Measurements from ENCODE around the gene SLC25A10. TPM values are rescaled to one million over a fixed set of nuclear protein-coding genes. Genes with fewer than 3 reads are reported as not detected.

SLC25A10 gene
- total RNA-seq, 1 experiment from 2014 or later = 30.9 TPM

GRCh38 chr17:81734405-81735263 is 22.6 kb downstream of the SLC25A10 start:
- no peak overlapping the region for H3K23ac ChIP-seq (ENCODE audit: insufficient read length, low read depth, low read length)
- H2BK20ac ChIP-seq (ENCODE audit: low read depth, low read length, poor library complexity, severe bottlenecking) = no peak overlapping the region
- DNase-seq = no peak
- no peaks in the 10 kb centered on the region for H3K27me3 ChIP-seq (ENCODE audit: insufficient read depth, low read length)
- WGBS (ENCODE audit: extremely low coverage, insufficient read length, low lambda C conversion rate) = no CpG with 5 or more reads among the region's 35 CpGs
- no peak for TF ChIP-seq CTCF (conservative IDR thresholded peaks at IDR 0.05)
- H3K27me3 Mint-ChIP-seq (ENCODE audit: low read depth) = peaks cover 18% of the 10 kb centered on the region
- no peak overlapping the region for H4K91ac ChIP-seq (ENCODE audit: insufficient read length, low read depth, low read length)
- H2BK12ac ChIP-seq (ENCODE audit: insufficient read length, low read depth, low read length) = no peak overlapping the region
- H3K79me2 ChIP-seq (ENCODE audit: insufficient read depth, low read length) = no peaks in the 10 kb centered on the region
- no peak overlapping the region for H3K4ac ChIP-seq (ENCODE audit: low read depth, low read length)
- H2BK15ac ChIP-seq (ENCODE audit: low read depth, low read length) = no peak overlapping the region
- H3K56ac ChIP-seq (ENCODE audit: insufficient read length, low read depth, low read length) = no peak overlapping the region
- no peaks in the 10 kb centered on the region for H3K79me1 ChIP-seq (ENCODE audit: insufficient read depth, low read depth, low read length, poor library complexity, severe bottlenecking)
- no peak overlapping the region for H2AK5ac ChIP-seq (ENCODE audit: insufficient read length, low read length)
- H3K23me2 ChIP-seq (ENCODE audit: insufficient read length, low read depth, low read length, poor library complexity, severe bottlenecking) = no peaks in the 10 kb centered on the region
- H3K9me3 ChIP-seq (ENCODE audit: control insufficient read depth, low read depth, low read length) = no peaks in the 10 kb centered on the region
- no peaks in the 10 kb centered on the region for H4K20me1 ChIP-seq (ENCODE audit: control insufficient read depth, insufficient read depth, insufficient read length)
- no peak overlapping the region for H4K8ac ChIP-seq (replicated peaks; ENCODE audit: insufficient read length, low read depth, low read length)
- no peak overlapping the region for H2BK120ac ChIP-seq (ENCODE audit: low read depth, low read length, poor library complexity, severe bottlenecking)
- H3K18ac ChIP-seq (ENCODE audit: insufficient read length, low read depth, low read length) = no peak overlapping the region
- H3K4me3 Mint-ChIP-seq = no peak overlapping the region
- no peak overlapping the region for H3T11ph ChIP-seq (ENCODE audit: low read length)
- H3K9me3 Mint-ChIP-seq = 0 out of 5 replicates have a peak, but pooled peaks cover 0 to 2% of the 10 kb centered on the region in 2 experiments
- no peak overlapping the region for H4K5ac ChIP-seq (ENCODE audit: insufficient read length, low read depth, low read length)
- no peaks in the 10 kb centered on the region; the same call in 1 of the 2 replicates for H3K4me1 ChIP-seq (ENCODE audit: insufficient read depth, low read length)
- no peak overlapping the region for H2AFZ ChIP-seq (ENCODE audit: low read length)
- H3K36me3 Mint-ChIP-seq (ENCODE audit: insufficient read depth in 1 of 3, low read depth in 3 of 3) = no peaks in the 10 kb centered on the region
- H3K4me2 ChIP-seq (ENCODE audit: insufficient read depth, insufficient read length, low read length) = no peak overlapping the region
- H3K27ac ChIP-seq (ENCODE audit: insufficient read length, low read depth, low read length) = no peak overlapping the region
- peaks cover 14 to 25% of the 10 kb centered on the region in 2 experiments for H3K4me1 Mint-ChIP-seq
- H3K9ac ChIP-seq (ENCODE audit: extremely low read depth, insufficient read length, low read length) = no peak overlapping the region
- no peak overlapping the region for H3K27ac Mint-ChIP-seq
- H2BK5ac ChIP-seq (ENCODE audit: insufficient read length, low read length) = no peak overlapping the region
- no peak overlapping the region for H3K14ac ChIP-seq (ENCODE audit: insufficient read depth, low read length)
